HG02981 (cell line): ENCODE results near the gene NLGN2.
"Not testable (repeated sequence)": the region's sequence is repeated elsewhere in the genome, so short reads cannot be mapped to it uniquely, and the experiment has no call there.

ENCODE experiments used
- ATAC-seq: cut with Tn5 transposase; IDR thresholded peaks from one replicate; pipeline ENCODE4 v1.9.1; 2021; ENCODE audit warnings: mild to moderate bottlenecking, moderate library complexity; ENCODE audit not compliant: unreplicated experiment

The NLGN2 gene

GRCh38 chr17:7407485-7408251 is at the start of gene NLGN2:
NLGN2 (plus strand) TSS chr17:7407845; CDS start chr17:7408256, 411 bp downstream.
- ATAC-seq, result no peak

DNA sequence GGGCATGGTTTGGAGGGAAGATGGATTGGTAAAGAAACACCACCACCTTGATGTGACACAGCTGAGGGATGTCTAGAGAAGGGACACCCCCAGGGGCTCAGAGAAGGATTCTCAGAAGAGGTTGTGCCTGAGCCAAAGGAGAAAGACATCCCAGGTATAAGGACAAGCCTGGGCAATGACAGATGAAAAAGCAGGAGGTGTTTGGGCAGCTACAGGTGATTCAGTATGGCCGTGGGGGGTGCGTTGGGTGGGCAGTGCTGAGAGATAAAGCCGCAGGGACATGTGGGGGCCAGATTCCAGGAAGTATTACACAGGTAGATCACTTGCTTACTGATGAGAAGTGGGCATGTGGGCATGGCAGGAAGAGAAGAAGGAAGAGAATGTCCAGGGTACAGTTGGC is 45.7 kb upstream of the NLGN2 start:
- no peak for ATAC-seq

- no peak for ATAC-seq
Observed at GRCh38 chr17:7363311-7363710, 44.3 kb upstream of the NLGN2 start.

GRCh38 chr17:7365963-7366362 is 41.7 kb upstream of the NLGN2 start:
- ATAC-seq, result not testable (repeated sequence)

DNA sequence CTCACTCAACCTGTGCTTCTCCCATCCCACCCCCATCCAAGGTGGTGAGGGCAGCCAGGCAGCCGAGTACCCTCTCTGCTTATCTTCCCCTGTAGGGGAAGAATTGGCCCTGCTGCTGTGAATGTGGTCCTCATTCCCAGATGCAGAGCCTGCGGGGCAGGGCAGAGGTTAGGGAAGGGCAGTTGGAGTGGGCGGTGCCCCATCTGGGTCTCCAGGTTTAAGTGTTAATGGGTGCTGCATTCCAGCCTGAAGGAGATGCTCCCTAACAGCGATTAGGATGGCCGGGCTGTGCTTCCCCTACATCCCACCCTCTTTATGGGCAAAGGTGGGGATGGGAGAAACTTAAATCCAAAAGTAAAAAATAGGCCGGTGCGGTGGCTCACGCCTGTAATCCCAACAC is 40.6 kb upstream of the NLGN2 start:
- no peak for ATAC-seq

- no peak for ATAC-seq
Observed at GRCh38 chr17:7367918-7368598, 39.6 kb upstream of the NLGN2 start.

DNA sequence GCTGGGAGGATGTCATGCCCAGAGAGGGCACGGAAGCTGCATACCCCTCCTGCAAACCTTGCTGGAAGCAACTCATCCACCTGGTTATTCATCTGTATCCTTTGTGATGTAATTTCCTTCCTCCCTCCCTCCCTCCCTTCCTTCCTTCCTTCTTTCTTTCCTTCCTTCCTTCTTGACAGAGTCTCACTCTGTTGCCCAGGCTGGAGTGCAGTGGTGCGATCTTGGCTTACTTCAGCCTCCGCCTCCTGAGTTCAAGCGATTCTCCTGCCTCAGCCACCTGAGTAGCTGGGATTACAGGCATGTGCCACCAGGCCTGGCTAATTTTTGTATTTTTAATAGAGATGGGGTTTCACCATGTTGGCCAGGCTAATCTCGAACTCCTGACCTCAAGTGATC is 39.0 kb upstream of the NLGN2 start:
- ATAC-seq, result not testable (repeated sequence)

- ATAC-seq, result no peak
Observed at GRCh38 chr17:7369825-7370224, 37.8 kb upstream of the NLGN2 start.

DNA sequence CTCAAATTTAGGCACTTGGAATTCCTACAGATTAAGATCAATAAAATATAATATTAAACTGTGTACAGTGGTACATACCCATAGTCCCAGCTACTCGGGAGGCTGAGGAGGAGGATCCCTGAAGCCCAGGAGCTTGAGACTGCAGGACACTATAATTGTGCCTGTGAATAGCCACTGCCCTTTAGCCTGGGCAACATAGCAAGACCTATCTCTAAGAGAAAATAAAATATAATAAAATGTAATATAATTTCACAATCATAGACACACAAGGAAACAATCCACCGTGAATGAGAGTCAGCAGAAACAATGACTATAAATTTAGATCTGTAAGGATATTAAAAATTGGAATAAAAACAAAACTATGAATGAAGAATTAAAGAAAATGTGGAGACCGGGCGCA is 36.8 kb upstream of the NLGN2 start:
- ATAC-seq, result no peak

DNA sequence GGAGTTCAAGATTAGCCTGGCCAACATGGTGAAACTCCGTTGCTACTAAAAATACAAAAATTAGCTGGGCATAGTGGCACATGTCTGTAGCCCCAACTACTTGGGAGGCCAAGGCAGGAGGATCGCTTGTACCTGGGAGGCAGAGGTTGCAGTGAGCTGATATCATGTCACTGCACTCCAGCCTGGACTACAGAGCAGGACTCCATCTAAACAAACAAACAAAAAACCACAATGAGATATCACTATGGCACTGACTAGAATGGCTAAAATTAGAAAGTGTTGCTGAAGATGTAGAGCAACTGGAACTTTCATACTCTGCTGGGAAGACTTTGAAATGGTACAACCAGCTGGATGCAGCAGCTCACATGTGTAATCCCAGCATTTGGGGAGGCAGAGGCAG is 33.3 kb upstream of the NLGN2 start:
- ATAC-seq, result no peak

DNA sequence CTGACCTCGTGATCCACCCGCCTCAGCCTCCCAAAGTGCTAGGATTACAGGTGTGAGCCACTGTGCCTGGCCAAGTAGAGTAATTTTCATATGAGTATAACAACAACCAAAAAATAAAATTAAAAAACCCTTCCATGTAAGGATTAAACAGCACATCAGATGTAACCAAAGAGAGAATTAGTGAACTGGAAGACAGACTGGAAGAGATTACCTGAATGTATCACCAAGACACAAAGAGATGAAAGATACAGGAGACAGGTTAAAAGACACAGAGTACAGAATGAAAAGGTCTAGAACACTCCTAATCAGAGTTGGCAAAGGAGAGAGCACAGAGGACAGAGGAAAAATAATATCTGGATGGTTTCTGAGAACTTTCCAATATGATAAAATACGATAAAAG is 28.5 kb upstream of the NLGN2 start:
- ATAC-seq, result no peak

GRCh38 chr17:7380321-7380720 is 27.3 kb upstream of the NLGN2 start:
- no peak for ATAC-seq

- ATAC-seq, result no peak
Observed at GRCh38 chr17:7380855-7381683, 26.6 kb upstream of the NLGN2 start, which contains the start of gene TNK1. TNK1 (plus strand) TSS chr17:7381089; CDS start chr17:7382927, 1,838 bp downstream.

GRCh38 chr17:7382901-7383300 is 24.7 kb upstream of the NLGN2 start:
- no peak for ATAC-seq

DNA sequence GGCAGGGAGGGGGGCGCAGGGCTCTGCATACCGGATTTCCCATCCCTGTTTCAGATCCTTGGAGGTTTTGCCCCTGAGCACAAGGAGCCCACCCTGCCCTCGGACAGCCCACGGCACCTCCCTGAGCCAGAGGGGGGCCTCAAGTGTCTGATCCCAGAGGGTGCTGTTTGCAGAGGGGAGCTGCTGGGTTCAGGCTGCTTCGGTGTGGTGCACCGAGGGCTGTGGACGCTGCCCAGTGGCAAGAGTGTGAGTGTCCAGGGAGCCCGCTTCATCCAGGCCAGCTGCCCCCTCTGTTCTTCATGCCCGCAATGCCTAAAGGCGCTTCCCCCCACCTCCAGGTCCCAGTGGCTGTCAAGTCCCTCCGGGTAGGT is 24.3 kb upstream of the NLGN2 start:
- no peak for ATAC-seq

DNA sequence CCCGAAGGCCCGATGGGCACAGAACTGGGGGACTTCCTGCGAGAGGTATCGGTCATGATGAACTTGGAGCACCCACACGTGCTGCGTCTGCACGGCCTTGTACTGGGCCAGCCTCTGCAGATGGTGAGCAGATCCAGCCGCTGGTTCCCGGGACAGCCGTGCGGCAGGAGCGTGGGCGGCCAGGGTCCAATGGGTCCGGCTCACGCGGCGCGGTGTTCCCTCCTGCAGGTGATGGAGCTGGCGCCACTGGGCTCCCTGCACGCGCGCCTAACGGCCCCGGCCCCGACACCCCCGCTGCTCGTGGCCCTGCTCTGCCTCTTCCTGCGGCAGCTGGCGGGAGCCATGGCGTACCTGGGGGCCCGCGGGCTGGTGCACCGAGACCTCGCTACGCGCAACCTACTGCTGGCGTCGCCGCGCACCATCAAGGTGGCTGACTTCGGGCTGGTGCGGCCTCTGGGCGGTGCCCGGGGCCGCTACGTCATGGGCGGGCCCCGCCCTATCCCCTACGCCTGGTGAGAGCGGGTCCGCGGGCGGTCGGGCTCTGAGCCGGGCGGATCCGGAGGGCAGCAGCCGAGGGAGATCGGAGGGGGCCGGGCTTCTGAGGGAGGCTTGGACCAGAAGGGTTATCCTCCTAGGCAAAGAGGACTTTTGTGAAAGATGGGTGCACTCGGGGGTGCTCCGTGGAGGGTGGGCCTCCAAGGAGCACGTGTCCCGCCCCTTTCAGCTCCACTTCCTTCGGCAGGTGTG is 23.7 kb upstream of the NLGN2 start:
- no peak for ATAC-seq

GRCh38 chr17:7384489-7385081 is 23.1 kb upstream of the NLGN2 start:
- ATAC-seq, result no peak

DNA sequence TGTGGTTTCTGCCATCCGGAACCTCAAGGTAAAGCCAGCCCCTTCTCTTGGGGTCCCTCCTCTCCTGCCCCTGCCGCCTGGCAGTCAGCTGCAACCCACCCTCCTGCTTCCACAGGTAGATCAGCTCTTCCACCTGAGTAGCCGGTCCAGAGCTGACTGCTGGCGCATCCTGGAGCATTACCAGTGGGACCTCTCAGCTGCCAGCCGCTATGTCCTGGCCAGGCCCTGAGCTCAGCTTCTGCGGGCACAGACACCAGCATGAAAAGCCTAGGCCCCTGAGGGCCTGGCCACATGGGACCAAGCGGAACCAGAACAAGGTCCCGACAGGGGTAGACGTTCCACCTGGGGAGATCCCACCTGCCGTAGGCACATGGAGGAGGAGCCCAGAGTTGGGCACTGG is 18.8 kb upstream of the NLGN2 start:
- no peak for ATAC-seq

DNA sequence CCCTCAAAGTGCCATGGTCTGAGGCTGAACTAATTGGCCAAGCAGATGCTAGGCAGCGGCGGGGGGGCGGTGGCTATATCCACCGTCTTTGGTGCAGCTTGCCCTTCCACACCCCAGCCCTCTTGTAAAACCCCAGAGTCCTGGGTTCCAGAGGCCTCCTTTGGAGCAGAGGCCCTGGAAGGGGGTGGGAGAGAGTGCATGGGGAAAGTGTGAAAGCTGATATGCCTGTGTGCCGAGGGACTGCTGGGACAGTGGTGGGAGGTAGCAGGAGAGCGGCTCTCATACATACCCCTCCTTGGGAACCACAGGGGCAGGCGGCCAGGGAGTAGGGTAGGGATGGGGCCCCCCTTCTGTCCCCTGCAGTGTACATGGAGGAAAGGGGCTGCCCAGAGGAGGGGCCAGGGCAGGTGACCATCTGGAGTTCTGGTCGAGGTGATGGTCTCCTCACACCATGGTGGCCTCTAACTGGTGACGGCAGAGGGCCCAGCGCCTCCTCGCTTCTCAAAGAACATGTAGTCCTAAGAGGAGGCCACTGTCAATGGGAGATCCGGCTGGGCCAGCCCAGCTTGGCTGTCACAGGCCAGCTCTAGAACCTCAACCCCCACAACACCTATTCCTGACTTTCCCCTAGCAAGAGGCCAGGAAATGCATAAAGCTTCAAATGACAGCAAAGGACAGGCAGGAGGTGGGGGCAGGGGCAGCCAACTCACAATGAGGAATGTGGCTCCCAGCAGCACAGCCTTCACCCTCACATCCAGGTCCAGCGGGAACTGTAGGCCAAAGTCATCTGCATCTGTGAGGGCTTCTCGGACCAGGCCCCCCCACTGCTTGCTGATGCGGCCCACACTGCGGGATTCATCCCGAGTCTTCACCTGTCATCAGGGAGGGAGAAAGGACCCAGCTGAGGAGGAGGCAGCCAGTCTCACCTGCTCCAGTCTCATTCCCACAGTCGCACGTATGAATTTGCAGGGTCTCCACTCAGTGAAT is 17.4 kb upstream of the NLGN2 start:
- no peak for ATAC-seq
